Calu3 (cell line): ENCODE measurements around the gene CSMD2. TPM values are rescaled to one million over a fixed set of nuclear protein-coding genes. Genes with fewer than 3 reads are reported as not detected.

Experiments used
- BruUV-seq: library from RNA; stranded (reverse); fragments of 400-500 nt; replicated peaks from 2 replicates; lab custom pipeline; 2021; lab: Mats Ljungman, UMichigan
- CTCF ChIA-PET: fragments of 300-600 bp; sonication (Branson Sonifier 250); formaldehyde crosslinking; loops from one replicate; lab custom pipeline; 2022; ENCODE audit warnings: antibody characterized with exemption; lab: Charles Lee
- DNase-seq: peaks from one replicate; pipeline ENCODE4 v3.0.0; 2022
- H3K27ac Mint-ChIP-seq: one replicate; pipeline ENCODE4 v1.8.0; 2022; ENCODE audit warnings: mixed read lengths; ENCODE audit not compliant: unreplicated experiment
- H3K27me3 Mint-ChIP-seq: one replicate; pipeline ENCODE4 v1.8.0; 2022; ENCODE audit warnings: mixed read lengths; ENCODE audit not compliant: unreplicated experiment
- H3K36me3 Mint-ChIP-seq: one replicate; pipeline ENCODE4 v1.8.0; 2022; ENCODE audit warnings: mild to moderate bottlenecking, moderate library complexity, mixed read lengths; ENCODE audit not compliant: insufficient read depth, unreplicated experiment
- H3K4me1 Mint-ChIP-seq: one replicate; pipeline ENCODE4 v1.8.0; 2022; ENCODE audit warnings: mild to moderate bottlenecking, low read depth, mixed read lengths; ENCODE audit not compliant: unreplicated experiment
- H3K4me3 Mint-ChIP-seq: one replicate; pipeline ENCODE4 v1.8.0; 2022; ENCODE audit warnings: mild to moderate bottlenecking, low read depth, moderate library complexity, mixed read lengths; ENCODE audit not compliant: unreplicated experiment
- H3K9me3 Mint-ChIP-seq: one replicate; pipeline ENCODE4 v1.8.0; 2022; ENCODE audit warnings: low read depth, mixed read lengths; ENCODE audit not compliant: unreplicated experiment
- CTCF ChIP-seq: fragments of 200-600 bp; IDR thresholded peaks from one replicate; pipeline ENCODE4 v1.8.0; 2022; ENCODE audit warnings: antibody characterized with exemption; ENCODE audit not compliant: unreplicated experiment
- intact Hi-C: fragments of 100-400 bp; cut with micrococcal nuclease; formaldehyde crosslinking; loops from one replicate; pipeline ENCODE4 v1.10.0; 2022; ENCODE audit not compliant: unreplicated experiment
- total RNA-seq: library from RNA; stranded (reverse); gene quantifications from 2 replicates; pipeline ENCODE4 v1.2.3, GENCODE V29; 2022

The CSMD2 gene
- total RNA-seq, 1 experiment from 2014 or later: not detected

- no peak overlapping the region for H3K27ac Mint-ChIP-seq
- H3K9me3 Mint-ChIP-seq: no peaks in the 10 kb centered on the region
- no TSS peak for BruUV-seq
- no peaks in the 10 kb centered on the region for H3K4me1 Mint-ChIP-seq
- peaks cover 71% of the 10 kb centered on the region for H3K27me3 Mint-ChIP-seq
- CTCF ChIA-PET: no interaction called here
- TF ChIP-seq CTCF: no peak
- intact Hi-C loops: no loop called here
- H3K36me3 Mint-ChIP-seq: no peaks in the 10 kb centered on the region
- no peak overlapping the region for H3K4me3 Mint-ChIP-seq
- no peak for DNase-seq
Observed at GRCh38 chr1:33607444-33608005, 557.5 kb downstream of the CSMD2 start.

GRCh38 chr1:33606272-33606671, 558.8 kb downstream of the CSMD2 start:
- intact Hi-C loops: no loop called here
- CTCF ChIA-PET: no interaction called here
- no peak for TF ChIP-seq CTCF
- Mint-ChIP-seq H3K9me3 (no peaks in the 10 kb centered on the region), H3K27me3 (peaks cover 75% of the 10 kb centered on the region), H3K4me3 (no peak overlapping the region), H3K27ac (no peak overlapping the region), H3K36me3 (no peaks in the 10 kb centered on the region), H3K4me1 (no peaks in the 10 kb centered on the region)
- DNase-seq: no peak
- BruUV-seq: no TSS peak

GRCh38 chr1:33602271-33602670, 562.8 kb downstream of the CSMD2 start:
- DNase-seq: no peak
- H3K9me3 Mint-ChIP-seq: no peaks in the 10 kb centered on the region
- intact Hi-C loops: no loop called here
- BruUV-seq: no TSS peak
- H3K27me3 Mint-ChIP-seq: peaks cover 76% of the 10 kb centered on the region
- no peak overlapping the region for H3K27ac Mint-ChIP-seq
- CTCF ChIA-PET: no interaction called here
- H3K36me3 Mint-ChIP-seq: no peaks in the 10 kb centered on the region
- no peak overlapping the region for H3K4me3 Mint-ChIP-seq
- no peaks in the 10 kb centered on the region for H3K4me1 Mint-ChIP-seq
- no peak for TF ChIP-seq CTCF

- Mint-ChIP-seq H3K27me3 (peaks cover 76% of the 10 kb centered on the region), H3K4me3 (no peak overlapping the region), H3K4me1 (no peaks in the 10 kb centered on the region), H3K27ac (no peak overlapping the region), H3K9me3 (no peaks in the 10 kb centered on the region), H3K36me3 (no peaks in the 10 kb centered on the region)
- no peak for TF ChIP-seq CTCF
- intact Hi-C loops: no loop called here
- BruUV-seq: no TSS peak
- CTCF ChIA-PET: no interaction called here
- no peak for DNase-seq
Observed at GRCh38 chr1:33601751-33602150, 563.3 kb downstream of the CSMD2 start.
